ENCODE data around the gene PRR20G.
A peak's percentile ranks its signal among the peaks of the same experiment; 100 is the strongest.
"Not testable (repeated sequence)": the region's sequence is repeated elsewhere in the genome, so short reads cannot be mapped to it uniquely, and the experiment has no call there.

PRR20G gene

GRCh38 chr3:127296959-127297358 lies 9.1 kb upstream of the PRR20G start:
- no peak for DNase-seq (ENCODE audit: low read depth)

GRCh38 chr3:127296166-127296565 lies 8.3 kb upstream of the PRR20G start:
- no peak for DNase-seq (ENCODE audit: low read depth)

GRCh38 chr3:127293650-127294049 lies 5.8 kb upstream of the PRR20G start:
- DNase-seq (ENCODE audit: low read depth) = not testable (repeated sequence)

- DNase-seq (ENCODE audit: low read depth) = no peak
These were observed 3.8 kb upstream of the PRR20G start for GRCh38 chr3:127291611-127292010.

- DNase-seq (ENCODE audit: low read depth) = no peak
These were observed 3.3 kb upstream of the PRR20G start for GRCh38 chr3:127291114-127291513.

- no peak for DNase-seq (ENCODE audit: low read depth)
These were observed 2.1 kb upstream of the PRR20G start for GRCh38 chr3:127289706-127290575.

- DNase-seq (ENCODE audit: low read depth) = no peak
These were observed 1.3 kb upstream of the PRR20G start for GRCh38 chr3:127288921-127289705.

- no peak for DNase-seq (ENCODE audit: low read depth)
These were observed 497 bp upstream of the PRR20G start for GRCh38 chr3:127288343-127288742.

GRCh38 chr3:127286571-127287140 lies 1.2 kb downstream of the PRR20G start:
- DNase-seq (ENCODE audit: low read depth) = no peak

GRCh38 chr3:127284258-127284657 lies 3.6 kb downstream of the PRR20G start:
- DNase-seq (ENCODE audit: low read depth) = no peak

- no peak for DNase-seq (ENCODE audit: low read depth)
These were observed 10.3 kb downstream of the PRR20G start for GRCh38 chr3:127277561-127277960.

- no peak for DNase-seq (ENCODE audit: low read depth)
These were observed 10.9 kb downstream of the PRR20G start for GRCh38 chr3:127276995-127277394.

GRCh38 chr3:127276396-127276795 lies 11.4 kb downstream of the PRR20G start:
- no peak for DNase-seq (ENCODE audit: low read depth)

- DNase-seq (ENCODE audit: low read depth) = peak; percentile 45
These were observed 12.5 kb downstream of the PRR20G start for GRCh38 chr3:127275287-127275781.

GRCh38 chr3:127274200-127274760 lies 13.6 kb downstream of the PRR20G start:
- no peak for DNase-seq (ENCODE audit: low read depth)

GRCh38 chr3:127273206-127273605 lies 14.6 kb downstream of the PRR20G start:
- no peak for DNase-seq (ENCODE audit: low read depth)

- no peak for DNase-seq (ENCODE audit: low read depth)
These were observed 21.7 kb downstream of the PRR20G start for GRCh38 chr3:127266186-127266585.

- no peak for DNase-seq (ENCODE audit: low read depth)
These were observed 22.3 kb downstream of the PRR20G start for GRCh38 chr3:127265581-127265981.

- DNase-seq (ENCODE audit: low read depth) = no peak
These were observed 22.9 kb downstream of the PRR20G start for GRCh38 chr3:127264794-127265514.

GRCh38 chr3:127264292-127264691 lies 23.6 kb downstream of the PRR20G start:
- DNase-seq (ENCODE audit: low read depth) = no peak

GRCh38 chr3:127263586-127264231 lies 24.1 kb downstream of the PRR20G start:
- no peak for DNase-seq (ENCODE audit: low read depth)
